Measurements from ENCODE around the gene KAT5.

DNA sequence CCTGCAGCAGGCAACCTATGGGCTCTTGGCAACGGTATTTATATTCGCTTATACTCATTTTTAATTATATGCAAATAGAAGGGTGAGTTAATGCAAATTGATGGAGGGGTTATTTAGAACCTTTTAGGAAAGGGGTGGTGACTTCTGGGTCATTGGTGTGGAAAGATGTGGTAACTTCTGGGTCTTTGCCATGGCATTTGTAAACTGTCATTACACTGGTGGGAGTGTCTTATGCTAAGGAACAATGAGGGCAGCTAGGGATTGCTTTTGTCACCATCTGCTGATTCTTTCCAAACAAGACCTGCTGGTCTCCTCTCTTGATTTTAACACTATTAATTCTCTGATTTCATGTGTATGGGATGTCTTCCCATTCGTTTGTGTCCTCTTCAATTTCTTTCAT, 11.7 kb upstream of the KAT5 start:
- TF ChIP-seq CTCF (IDR thresholded peaks at IDR 0.05) = no peak
- no peak for TF ChIP-seq POLR2A (IDR thresholded peaks at IDR 0.05)
- no peak for TF ChIP-seq EP300 (IDR thresholded peaks at IDR 0.05)

Data from tibial nerve (tissue), 4 donors.